GM19035 (cell line): ENCODE measurements around the gene SMOC1.

Source experiments
- ATAC-seq: cut with Tn5 transposase; IDR thresholded peaks from one replicate; pipeline ENCODE4 v1.9.1; 2021; ENCODE audit not compliant: unreplicated experiment

SMOC1 gene

DNA sequence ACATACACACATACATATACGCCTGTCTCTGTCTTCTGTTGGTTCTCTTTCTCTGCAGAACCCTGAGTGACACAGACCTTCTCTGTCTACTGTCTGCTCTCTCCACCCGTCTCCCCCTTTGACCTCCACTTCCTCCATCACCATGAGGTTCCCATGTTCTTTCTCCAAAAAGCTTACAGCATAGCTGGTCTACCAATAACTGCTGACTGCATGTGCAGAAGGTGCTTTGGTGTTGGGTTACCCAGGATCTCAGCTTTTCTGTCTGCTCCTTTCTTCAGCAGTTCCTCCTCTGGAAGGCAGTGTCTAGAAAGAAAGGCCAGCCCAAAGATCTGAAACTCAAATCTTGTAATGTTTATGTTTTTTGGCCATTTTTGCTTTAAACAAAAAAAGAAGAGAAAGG is 125.6 kb downstream of the SMOC1 start:
- no peak for ATAC-seq

DNA sequence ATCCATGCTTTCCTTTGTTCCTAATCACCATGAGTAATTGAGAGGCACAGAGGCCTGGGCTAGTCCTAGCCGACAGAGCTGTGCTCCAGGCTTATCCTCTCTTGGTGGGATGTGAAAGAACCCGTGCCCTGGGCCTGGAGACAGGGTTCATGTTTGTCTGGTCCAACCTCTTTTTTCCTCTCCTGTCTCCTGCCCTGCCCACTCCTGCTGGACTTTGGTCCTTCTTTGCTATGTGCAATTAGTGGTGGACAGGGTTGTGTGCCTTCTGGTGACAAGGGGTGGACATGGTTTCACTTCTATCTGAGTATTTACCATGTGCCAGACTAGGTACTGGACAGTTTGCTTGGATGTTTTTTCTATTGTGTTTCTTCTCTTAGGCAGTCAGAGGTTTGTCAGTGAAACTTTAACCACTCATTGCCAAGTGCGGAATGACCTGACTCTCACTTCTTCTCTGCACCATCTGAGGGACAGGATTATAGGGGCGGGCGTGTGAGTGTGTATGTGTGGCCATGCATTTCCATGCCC is 126.1 kb downstream of the SMOC1 start:
- no peak for ATAC-seq

DNA sequence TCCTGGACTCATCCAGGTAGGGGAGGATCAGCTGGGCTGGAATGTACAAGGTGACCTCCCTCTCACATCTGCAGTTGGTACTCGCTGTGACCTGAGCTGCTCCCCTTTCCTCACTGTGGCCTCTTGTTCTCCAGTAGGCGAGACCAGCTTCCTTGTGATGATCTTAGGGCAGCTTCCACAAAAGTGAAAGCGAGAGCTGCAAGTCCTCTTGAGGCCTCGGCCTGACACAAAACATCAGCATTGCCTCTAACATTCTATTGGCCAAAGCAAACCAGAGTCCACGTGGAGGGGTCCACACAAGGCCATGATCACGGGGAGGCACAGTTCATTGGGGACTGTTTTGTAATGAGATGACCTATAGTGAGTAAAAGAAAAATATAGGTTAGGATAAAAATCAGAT is 127.5 kb downstream of the SMOC1 start:
- no peak for ATAC-seq

DNA sequence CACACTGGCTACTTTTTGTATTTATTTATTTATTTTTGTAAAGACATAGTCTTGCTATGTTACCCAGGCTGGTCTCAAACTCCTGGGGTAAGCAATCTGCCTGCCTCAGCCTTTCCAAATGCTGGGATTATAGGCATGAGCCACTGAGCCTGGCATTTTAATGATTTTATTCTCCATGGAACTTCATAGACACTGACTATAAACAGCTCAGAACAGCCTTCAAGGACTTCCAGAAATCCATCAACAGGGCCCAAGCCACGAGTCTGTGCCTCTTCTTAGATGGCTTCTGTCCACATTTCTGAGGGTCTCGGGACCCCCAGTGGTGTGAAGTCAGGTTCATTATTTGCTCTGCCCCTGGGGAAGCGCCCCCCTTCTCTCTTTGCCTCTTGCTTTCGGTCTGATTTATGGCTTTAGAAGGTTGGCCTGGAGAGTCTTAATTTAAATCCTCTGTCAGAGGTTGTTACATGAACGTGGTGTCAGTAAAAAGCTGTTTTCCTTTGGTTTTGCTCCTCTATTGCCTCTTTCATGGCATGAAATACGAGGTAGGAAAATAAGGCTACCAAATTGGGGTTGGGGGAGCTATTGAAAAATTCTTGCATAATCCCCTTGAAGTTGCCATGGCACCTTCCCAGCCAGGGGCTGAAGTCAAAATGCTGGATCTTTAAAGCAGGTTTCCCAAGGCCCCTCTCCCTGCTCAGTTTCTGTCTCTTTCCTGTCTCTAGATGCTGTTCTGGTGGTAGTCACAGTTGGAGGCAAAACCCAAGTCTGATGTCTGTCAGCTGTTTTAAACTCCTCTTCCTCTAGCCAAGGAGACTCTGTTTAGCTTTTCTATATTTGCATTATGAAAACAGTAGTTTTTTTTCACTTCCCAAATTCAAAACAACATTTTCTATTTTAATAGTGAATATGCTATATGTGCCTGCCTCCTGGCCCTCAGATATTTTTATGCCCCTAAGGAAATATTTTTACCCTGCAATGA is 129.4 kb downstream of the SMOC1 start:
- ATAC-seq: no peak

DNA sequence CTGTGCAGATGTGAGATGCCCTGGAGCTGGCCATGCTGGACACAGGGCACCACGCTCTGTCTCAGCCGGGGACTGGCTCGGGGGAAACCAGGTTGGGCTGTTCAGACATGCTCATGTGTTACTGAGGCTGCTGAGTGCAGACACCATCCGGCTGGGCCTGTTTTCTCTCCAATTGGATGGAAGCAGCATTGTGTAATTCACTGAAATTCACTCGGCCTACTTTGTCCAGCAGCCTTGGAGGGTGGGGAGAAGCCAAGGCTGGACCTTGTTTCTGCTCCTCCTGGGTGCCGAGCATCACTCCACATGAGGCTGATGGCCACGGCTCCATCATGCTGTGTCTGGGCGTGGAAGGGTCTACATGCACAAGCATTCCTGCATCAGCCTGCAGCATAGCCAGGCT is 130.7 kb downstream of the SMOC1 start:
- ATAC-seq: no peak

DNA sequence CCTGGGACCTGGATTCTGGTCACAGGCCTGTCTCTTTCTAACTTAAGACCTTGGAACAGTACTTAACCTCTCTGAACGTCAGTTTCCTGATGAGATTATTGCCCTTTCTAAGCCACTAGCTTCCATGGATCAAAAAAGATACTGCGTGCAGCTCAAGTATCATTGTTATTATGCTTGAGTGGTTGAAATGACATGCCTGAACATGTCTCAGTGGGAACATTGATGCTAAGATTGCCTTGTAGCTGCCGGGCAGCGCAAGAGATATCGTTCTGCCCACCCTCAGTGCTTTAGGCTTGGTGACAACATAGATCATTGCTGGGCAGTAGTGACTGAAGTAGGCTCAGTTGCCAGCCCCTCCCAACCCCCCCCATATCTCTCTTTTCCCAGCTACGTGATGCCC is 131.9 kb downstream of the SMOC1 start:
- ATAC-seq: no peak

DNA sequence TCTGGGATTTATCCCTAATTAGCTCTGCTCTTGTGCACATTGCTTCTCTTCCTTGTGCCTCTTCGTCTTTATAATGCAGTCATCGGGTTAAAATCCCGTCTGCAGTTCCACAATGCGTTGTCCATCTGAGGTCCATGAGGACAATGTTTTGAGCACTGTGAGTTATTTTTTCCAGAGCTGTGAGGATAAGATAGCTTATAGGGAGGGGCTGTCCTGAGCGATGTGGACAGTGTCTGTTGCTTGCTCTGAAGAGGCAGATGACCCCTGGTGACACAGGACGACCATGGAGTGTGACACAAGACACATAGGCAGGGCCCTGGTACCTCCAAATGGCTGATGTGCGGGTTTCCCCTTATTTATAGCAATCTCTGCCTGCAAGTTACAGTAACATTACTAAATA is 132.5 kb downstream of the SMOC1 start:
- no peak for ATAC-seq

DNA sequence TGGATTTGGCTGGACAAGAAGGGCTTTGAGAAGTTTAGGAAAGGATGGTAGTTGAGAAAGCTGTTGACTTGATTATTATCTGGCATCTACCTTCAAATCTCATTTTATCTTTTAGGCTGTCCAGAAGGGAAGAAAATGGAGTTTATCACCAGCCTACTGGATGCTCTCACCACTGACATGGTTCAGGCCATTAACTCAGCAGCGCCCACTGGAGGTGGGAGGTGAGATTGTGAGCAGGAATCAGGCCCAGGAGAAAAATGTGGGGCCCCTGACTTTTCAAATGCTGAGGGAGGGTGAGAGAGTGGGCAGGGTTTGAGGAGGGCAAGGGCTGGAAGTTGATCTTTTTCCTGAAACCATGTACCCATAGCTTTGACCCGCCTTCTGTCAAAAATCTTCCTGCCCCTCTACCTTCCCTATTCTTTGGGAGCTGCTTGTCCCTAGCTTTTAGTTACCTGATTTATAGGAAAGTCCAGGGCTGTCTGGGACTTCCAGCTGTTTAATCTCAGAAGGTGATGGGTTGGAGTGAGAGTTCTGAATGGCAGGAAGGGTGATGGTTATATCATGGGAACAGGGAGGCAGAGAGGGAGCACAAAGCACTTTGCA is 134.2 kb downstream of the SMOC1 start:
- no peak for ATAC-seq

DNA sequence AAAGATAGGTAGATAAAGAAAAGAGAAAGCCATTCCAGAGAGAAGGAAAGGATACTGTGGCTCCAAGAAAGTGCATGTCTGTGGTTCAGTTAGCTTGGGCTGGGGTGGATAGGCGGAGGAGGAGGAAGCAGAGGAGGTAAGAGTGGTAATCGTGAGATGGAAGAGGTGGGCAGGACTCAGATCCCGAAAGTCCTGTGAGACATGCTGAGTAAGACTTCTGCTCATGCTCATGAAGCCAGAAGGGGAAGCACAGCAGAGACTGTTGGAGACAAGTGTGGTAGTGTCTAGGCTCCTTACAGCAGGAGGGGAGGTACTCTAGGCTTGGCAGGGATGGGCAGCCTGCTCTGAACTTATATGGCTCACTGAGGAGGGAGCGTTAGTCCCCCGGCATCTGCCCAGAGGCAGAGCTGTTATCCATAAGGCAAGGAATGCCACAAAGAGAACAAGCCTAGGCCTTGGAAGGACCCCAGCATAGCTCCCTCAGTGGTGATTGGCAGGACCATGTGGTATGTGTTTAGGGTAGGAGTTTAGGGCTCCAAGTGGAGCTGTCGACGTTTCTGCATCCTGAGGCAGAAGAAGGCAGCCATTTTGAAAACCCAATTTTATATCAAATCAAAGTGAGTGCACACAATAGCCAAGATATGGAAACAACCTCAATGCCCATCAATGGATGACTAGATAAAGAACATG is 135.3 kb downstream of the SMOC1 start:
- ATAC-seq: no peak

DNA sequence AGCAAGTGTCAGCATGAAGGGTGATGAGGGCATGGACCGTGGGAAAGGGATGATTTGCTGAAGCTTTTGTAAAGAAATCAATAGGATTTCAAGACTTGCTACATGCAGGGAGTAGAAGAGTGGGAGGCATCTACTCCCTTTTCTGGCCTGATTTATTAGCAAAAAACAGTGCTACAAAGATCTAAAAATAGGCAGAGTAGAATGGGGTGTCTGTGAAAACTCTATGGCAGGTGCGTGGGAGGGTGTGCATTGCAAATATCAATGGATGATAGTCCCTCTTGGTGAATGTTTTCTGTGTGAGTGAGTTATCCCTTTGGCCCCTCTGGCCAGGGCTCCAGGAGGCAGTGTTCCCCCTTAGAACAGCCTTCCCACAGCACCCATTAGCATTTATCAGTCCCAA is 139.0 kb downstream of the SMOC1 start:
- no peak for ATAC-seq

DNA sequence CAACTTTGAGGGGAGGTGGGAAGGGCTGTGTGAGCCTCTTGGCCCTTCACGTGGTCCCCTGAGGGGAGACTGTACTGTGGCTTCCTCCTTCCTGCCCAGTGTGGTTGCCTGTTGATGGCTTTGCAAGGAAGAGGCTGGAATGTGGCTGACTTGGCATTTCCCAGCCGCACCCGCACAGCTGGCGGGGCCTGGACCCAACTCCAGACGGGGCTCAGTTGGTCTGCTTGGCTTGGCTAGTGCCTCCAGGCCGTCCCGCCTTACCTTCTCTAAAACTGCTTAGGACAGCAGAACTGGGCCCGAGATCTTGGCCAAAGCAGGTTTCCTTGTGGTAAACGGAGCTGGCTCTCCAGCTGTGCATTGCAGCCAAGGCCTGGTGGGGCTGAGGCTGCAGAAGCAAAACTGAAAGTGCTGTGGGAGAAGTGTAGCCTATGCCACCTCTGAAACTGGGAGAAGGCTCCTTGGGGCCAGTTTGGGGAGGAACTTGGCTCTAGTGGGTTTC is 139.5 kb downstream of the SMOC1 start:
- no peak for ATAC-seq

DNA sequence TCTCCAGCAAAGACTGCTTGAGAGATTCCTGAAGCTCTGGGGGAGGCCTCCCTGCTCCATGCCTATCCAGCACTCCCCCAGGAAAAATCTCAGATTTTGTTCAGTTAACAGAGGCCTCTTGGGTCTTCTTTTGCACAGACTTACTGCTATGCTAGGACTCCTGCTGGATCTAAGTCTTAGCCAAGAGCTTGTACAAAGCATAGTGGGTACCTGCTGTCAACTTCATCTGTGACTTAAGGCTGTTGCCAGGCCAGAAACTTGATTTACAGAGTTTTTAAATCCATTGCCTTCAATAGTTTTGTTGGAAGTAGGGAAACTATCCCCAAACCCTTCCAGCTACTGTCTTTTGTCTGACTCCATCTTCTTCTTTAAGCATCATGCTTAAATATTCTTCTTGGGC is 140.5 kb downstream of the SMOC1 start:
- no peak for ATAC-seq

DNA sequence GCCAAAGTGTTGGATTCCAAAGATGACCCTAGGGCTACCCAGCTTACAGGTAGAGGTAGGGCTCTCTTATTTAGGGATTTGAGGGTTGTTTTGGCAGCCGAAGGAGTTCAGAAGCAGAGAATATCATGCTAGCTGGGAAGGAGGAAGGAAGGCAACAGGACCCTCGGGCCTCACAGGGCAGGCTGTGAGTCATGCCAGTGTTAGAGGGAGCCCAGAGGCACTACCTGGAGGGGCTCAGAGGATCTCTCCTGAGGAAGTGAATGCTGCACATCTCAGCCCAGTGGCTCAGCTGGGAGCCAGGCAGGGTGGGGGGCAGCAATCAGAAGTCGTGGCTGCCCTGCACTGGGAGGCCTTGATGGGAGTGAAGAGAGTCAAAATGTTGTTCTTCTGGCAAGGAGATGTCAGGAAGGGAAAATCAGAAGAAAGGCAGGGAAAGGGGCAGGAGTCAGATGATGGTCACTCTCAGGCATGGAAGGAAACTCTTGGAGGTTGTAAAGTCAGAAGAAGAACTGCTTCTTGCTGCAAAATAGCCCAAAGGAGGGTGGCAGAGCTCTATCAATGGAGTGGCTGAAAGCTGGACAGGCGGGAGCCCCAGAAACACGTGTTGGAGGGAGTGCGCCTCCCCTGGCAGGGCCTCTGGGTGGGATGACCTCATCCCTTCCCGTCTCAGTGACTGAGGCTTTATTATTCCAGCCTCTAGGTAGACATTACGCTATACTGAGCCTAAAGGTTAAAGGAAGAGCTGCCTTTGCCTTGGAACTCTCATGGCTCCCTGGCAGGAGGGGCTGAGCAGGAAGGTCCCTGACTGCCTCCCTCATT is 141.3 kb downstream of the SMOC1 start:
- ATAC-seq: no peak

DNA sequence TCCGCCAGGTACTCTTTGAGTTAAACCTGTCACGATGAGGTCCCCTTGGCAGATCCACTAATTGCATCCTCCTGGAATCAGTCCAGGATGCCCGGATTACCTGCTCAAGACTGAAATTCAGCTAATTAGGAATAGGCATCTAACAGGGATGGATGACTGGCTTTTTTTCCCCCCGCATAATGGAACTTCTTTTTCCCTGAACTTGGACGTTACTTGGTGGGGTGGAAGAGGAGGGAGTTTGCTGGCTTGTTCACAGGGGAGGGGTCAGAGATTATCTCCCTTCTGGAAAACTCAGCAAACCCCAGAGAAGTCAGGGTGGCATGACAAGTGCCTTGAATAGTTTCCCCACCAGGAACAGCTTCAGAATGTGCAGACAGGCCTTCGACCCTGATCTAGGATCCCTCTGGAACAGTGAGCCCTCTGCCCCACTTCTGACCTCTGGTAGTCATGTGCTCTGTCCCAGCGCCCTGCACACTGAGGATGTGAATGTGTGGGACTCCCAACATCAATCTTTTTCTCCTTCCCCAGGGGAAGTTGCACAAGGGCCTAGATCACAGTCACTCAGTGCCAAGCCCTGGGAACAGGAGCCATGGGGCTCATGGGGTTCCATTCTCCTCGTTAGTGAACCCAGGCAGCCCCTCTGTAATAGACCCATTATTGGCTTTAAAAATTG is 142.5 kb downstream of the SMOC1 start:
- ATAC-seq: no peak

DNA sequence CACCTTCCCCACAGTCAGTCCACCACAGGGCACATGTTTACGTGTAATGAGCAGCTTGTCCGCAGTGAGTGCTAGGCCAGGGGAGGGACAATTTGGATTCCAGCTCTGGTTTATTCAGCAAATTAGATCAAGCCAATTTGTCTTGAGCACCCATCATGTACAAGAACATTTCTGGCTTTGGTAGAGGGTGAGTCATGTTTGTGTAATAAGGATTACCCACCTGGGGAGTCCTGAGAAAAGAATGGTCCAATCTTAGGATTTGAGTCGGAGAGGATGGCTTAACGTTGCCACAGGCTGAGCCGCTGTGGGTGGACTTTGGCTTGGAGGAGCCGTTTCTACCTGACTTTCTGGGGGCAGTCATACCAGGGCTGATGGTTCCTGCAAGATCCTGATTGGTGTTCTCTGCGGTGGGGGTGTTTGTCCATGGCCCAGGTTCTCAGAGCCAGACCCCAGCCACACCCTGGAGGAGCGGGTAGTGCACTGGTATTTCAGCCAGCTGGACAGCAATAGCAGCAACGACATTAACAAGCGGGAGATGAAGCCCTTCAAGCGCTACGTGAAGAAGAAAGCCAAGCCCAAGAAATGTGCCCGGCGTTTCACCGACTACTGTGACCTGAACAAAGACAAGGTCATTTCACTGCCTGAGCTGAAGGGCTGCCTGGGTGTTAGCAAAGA is 143.7 kb downstream of the SMOC1 start:
- ATAC-seq: no peak

DNA sequence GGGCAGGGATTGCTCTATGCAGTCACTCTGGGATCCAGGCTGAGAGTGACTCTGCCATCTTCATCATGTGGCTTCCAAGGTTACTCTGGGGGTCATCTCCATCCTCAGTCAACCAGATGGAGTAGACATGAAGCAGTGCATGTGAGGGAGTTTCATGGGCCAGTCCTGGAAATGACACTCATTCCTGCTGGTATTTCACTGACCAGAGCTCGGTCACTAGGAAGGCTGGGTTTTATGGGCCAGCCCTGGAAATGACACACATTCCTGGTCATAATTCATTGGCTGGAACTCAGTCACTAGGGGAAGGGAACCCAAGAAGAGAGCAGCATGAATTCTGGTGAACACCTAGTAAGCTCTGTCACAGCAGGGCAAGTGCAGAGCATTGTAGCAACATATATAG is 144.7 kb downstream of the SMOC1 start:
- no peak for ATAC-seq

DNA sequence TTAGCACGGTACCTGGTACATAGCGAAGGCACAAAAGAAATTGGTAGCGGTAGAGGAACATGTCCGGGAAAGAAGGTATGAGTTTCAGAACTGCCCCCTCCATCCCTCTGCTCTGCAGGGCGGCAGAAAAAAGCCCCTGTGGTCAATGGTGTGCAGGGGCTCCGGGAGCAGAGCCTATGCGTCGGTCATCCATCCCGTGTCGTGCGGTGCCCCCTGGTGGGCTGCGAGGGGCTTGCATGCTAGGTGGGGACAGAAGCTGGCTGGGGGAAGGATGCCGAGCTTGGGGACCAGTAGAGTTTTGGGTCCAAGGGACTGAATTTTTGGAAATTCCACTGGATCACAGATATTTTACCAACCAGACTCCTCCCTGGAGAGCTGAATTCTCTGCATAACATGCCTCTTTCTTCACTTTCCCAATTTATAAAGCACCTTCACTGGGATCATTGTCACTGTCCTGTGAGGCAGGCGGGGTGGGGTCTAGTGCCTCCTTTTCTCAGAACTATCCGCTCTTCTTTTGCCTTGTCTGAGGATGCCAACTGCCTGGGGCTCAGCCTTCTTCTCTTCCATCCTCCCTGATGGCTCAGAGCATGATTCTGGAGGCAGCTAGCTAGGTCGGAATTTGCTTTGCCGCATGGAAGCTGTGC is 148.7 kb downstream of the SMOC1 start:
- ATAC-seq: no peak

DNA sequence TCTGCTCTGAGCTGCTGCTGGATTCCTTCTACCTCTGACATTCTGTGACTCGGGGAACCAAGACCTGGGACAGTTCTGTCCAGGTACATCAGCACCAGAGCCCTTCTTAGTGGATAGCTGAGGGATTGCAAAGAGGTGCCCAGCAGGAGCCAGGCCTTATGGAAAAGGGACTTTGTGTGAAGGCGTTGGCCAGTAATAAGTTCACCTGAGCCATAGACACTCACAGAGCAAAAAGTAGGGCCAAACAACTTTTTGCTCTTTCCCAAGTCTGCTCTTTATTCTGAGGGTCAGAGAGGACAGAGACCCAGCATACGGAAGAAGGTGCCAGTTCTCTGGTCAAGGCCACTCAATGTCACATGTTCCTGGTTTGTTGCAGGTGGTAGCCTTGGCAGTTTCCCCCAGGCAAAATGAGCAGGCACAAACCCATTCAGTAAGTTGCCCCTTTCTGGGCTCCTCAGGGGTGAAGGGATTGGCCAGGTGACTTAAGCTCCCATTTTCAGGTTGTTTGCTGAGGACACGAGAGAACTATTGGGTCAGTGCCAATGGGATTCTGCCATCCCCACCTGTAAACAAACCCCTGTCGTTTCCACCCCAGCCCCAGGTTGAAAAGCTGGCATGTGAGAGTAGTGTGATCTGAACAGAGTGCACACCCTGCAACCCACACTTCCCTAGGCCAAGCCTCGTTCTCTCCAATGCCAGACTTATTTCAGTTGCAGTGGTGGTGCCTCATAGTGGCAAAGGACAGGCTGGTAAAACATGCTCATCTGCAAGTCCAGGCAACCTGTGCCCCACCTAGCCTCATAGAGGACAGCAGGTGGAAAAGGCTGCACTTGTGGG is 150.3 kb downstream of the SMOC1 start:
- ATAC-seq: no peak
